GM19328 (cell line): ENCODE data around the gene CENPU.

ENCODE experiments used
- ATAC-seq: cut with Tn5 transposase; IDR thresholded peaks from one replicate; pipeline ENCODE4 v1.9.1; 2021; ENCODE audit warnings: mild to moderate bottlenecking, moderate library complexity; ENCODE audit not compliant: unreplicated experiment

Gene CENPU

DNA sequence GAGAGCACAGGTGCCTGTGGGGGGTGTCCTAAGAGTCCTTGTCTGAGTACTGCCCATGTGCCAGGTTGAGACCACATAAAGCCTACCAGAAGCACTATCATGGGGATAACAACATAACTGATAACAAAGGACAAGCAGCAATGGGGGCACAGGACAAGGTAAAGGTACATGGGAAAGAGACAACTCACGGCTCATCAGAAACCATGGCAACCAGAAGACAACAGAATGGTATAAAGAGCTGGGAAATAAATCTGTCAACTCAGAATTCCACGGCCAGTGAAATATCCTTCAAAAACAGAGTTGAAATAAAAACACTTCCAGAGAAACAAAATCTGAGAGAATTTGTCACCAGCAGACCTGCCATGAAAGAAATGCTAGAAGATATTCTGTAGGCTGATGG lies 20.0 kb downstream of the CENPU start:
- ATAC-seq, result no peak

DNA sequence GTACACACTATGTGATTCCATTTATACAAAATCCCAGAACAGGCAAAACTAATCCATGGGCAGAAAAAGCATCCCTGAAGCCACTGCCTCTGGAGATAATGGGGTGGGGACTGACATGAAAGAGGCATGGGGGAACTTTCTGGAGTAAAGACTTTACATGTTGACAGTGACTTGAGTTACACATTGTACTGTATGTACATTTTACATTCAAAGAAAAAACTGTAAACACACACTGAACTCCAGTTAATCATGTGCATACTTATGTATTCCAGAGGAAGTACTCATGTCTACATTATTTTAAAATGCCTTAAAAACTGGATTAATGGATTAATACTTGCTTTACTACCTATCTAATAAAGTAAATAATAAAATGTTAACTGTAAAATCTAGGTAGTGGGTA lies 21.6 kb downstream of the CENPU start:
- ATAC-seq, result no peak

DNA sequence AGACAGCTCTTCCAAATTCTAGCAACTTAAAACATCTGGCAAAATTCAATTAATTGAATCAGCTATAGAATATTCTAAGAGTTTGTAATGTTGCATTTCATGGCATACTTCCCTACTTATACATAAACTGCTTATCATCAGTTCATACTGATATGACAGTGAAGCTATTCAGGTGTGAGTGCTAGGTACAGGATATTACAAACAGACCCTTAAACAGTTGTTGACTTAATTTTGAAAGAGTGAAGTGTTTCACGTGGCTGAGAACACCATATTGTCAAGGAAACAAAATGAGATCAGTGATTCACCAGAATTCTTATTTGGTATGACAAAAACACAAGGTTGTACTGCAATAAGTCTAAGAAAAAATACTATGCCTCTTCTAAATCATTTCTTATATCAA lies 27.4 kb downstream of the CENPU start:
- no peak for ATAC-seq

DNA sequence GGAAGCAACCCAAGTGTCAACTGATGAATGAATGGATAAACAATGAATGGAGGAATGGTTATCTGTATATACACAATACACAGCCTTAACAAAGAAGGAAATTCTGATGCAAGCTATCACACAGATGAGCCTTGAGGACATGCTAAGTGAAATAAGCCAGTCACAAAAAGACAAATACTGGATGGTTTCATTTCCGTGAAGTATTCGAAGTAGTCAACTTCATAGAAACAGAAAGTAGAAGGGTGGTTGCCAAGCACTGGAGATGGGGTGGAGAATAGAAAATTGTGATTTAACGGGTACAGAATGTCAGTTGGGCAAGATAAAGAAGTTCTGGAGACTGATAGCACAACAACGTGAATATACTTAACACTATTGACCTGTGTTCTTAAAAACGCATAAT lies 28.2 kb downstream of the CENPU start:
- no peak for ATAC-seq

DNA sequence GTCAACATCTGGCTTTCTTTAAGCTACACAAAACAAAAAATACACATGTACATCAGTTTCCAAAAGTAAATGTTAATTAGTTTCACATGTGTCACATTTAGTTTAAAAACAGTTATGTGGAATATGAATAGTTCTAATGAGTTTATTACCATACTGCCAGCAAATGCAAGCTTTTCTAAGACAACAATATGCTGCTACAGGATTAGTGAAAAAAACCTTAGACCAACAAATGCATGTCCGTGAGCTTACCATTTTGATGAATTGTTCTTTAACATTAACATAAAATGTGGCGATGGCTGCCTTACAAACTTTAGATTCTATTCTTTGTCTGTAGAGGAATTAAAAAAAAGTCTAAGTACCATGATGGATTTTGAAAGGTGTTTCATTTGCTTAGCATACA lies 31.8 kb downstream of the CENPU start:
- ATAC-seq, result no peak

DNA sequence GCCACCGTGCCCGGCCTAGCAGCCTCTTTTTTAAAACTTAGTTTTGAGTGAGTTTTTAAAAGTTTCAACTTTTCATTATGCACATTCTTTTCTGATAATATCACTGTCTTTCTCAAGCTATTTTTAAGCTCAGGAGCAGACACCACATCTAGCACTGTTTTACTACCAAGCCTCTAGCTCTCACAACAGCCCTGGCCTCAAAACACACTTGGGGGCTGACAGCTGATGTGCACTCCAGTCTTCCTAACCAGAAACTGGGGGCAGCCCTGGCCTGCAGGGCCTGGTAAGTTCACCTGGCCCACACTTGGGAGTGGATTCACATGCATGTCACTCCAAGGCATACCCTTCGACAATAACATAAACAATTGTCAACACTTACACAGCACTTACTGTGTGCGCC lies 34.0 kb downstream of the CENPU start:
- ATAC-seq, result no peak

DNA sequence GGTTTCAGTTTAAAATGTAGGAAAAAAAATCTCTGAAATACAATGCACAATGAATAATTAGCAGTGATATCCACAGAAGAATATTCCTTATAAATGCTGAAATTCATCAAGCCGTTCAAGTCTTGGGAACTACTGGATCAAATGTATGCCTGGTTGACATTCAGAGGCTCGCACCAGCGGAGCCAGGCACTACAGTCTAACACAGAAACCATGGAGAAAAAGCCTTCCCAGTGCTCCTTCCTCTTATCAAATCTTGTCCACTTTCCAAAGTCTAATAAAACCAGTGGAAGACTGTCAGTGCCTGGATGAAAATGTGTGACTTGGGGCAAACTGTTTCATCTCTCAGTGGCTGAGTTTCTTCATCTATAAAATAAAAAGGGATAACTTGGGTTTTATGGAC lies 35.9 kb downstream of the CENPU start:
- ATAC-seq, result no peak

DNA sequence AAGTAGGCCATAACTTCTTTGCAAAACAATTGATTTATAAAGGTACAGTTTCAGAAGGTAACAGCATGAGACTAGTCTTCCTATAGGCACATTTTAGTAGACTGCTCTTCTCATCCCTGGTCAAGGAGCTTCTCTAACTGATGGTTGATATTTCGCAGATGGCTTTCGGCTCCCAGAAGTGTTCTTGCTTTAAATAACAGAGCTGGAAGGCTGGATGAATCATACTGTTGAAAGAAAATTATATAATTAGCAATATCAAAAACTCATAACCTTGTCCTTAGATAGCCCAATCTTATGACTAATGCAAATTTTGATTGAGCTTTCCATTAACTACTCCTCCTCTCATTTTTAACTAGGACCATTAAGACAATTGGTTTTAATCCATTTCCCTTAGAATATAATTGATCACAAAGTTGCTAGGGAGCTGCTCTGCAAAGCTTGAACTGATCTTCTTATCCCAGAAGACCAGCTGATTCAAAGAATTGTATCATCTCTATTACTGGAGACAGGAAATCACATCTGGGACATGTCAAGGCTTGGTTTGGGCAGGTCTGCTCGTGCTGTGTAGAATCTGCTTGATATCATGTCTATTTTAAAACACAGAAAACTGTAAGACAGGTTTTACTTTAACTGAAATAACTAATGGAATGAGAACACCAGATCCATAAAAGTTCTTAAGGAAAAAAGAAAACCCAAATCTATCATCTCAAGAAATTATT lies 38.6 kb downstream of the CENPU start:
- no peak for ATAC-seq

DNA sequence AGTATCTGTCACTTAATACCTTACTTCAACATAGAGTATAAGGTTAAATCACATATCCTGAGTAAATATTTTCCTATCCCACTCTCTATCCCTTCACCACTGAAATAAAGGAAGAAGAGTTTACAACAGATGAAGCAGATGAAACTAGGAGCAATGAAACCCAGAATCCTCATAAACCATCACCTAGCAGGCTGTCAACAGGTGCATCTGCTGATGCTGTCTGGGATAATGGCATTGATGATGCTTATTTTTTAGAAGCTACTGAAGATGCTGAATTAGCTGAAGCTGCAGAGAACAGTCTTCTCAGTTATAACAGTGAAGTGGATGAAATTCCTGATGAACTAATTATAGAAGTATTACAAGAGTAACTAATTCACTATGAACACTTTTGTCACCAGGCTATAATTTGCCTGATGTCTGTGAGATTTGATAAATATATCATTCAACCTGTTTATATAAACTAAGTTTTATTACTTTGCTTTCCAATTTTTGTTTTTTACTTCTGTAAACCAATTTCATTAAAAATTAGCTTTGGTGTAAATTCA lies 39.4 kb downstream of the CENPU start:
- no peak for ATAC-seq

DNA sequence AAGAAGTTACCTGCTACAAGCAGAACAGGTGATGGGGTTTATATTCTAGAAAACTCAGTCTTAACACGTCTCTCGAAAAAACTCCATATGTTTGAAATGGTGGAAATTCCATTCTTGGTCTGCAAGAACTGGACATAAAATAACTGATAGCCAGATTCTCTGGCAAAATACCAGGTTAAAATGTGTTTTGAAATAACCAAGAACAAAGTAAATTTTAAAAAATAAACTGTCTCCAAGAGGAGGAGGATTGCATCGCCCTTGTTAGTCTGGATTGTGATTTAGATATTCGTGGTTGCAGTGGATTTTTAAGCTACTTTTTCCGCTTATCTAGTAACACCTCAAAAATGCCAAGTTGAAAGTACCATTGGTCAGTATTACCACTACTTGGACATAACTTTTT lies 40.8 kb downstream of the CENPU start:
- no peak for ATAC-seq

DNA sequence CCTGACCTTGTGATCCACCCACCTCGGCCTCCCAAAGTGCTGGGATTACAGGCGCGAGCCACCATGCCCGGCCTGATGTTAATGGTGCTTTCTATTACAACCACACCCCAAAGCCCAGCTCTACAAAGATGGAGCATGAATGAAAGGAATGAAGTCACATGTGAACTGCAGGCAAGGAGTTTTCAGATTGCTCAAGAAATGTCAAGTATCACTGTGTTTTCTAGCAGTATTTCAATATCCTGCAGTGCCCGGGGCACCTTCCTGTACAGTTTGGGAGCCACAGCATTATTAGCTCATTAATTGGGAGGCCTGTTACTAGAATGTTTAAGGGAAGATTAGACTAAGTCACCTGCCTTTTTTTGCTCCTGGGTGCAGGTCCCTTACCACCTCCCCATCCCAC lies 44.2 kb downstream of the CENPU start:
- ATAC-seq, result no peak

DNA sequence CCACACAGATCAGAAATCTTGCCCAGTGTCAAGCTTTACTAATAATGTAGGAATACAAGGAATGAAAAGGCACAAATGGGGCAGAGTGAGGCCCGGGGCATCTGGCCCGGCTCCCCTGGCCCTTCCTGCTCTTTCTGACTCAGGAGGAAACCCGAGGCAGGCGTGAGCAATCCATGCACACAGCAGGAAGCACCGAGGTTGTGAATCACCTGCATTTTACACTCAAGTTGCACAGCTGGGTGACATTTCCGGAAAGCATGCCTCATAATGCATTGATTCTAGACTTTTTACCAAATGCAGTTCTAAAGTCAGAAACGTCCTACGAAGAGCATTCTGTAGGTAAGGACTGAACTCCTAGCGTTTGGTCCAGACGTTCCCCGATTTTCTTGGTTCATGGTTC lies 45.4 kb downstream of the CENPU start:
- ATAC-seq, result no peak

DNA sequence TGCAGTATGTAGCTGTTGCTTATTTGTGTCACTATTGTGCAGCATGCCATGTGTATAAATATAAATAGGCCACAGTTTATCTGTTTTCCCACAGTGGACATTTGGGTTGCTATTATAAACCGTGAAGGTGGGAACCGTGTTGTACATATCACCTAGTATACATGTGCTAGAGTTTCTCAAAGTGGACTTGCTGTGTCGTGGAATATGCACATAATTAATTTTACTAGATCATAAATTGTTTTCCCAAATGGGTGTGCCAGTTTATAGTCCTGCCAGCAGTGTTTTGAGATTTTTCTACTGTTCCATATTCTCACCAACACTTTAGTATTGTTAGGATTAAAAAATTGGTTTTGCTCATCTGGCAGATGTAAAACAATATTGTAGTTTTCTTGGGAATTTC lies 45.9 kb downstream of the CENPU start:
- ATAC-seq, result no peak

DNA sequence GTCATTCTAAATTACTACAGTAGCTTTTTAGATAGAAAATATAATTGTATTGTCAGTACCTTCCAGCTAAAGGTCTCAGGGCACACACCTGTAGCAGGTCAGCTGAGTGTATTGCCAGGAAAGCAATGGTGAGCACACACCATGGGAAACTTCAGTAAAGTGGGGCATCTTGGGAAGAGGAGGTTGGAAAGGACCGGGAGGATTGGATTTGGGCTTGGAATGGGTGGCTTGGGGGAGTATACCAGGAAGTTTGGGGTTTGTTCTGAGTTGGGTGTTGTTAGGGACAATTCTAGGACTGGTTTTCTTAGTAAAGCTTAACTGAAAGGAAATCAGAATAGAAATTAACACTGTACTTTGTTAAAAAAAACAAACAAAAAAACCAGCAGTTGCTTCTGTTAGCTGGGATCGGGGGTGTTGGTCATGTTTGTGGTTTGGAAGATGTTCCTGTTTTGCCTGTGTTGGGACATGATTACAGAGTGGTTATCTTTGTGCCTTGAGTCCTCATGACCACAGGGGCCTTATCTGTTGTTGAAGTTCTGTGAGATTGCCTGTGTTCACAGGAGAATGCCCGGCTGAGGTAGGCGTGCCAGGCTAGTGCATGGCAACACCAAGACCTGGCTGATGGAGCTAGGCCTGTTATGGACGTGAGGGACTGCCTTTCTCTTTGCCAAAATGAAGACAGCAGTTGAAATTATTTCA lies 49.3 kb downstream of the CENPU start:
- ATAC-seq, result no peak

DNA sequence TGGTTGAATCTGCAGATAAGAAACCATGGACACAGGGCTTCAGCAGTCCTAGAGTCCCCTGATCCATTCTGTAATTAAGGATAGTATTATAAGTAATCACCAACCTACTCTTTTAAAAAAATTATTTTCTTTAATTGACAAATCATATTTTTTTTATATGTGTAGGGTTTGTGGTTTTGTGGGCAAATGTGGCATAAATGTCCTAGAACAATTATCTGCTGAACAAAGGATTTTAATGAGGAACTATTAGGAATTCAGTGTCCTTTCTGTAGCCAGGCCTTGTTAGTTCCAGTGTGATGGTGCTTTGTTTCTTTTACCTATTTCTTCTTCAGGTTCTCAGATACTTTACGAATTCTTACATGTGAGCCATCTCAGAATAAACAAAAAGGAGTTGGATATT lies 52.0 kb downstream of the CENPU start:
- no peak for ATAC-seq

DNA sequence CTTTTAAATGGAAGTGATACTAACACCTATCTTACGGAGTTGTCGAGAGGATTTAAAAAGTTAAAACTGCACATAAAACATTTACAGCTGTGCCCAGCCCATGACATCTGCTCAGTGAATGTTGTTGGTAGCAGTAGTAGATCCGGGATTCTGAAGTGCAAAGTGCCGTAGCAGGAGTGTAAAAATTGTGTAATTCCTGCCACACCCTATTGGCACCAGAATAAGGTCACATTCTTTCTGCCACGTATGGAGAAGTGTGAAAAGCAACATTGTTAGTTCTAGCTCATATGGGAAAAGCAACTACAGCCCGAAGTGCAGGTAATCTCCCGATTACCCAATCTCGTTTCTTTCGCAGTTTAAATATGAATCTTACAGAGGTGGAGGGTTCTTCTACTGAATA lies 53.2 kb downstream of the CENPU start:
- ATAC-seq, result no peak

DNA sequence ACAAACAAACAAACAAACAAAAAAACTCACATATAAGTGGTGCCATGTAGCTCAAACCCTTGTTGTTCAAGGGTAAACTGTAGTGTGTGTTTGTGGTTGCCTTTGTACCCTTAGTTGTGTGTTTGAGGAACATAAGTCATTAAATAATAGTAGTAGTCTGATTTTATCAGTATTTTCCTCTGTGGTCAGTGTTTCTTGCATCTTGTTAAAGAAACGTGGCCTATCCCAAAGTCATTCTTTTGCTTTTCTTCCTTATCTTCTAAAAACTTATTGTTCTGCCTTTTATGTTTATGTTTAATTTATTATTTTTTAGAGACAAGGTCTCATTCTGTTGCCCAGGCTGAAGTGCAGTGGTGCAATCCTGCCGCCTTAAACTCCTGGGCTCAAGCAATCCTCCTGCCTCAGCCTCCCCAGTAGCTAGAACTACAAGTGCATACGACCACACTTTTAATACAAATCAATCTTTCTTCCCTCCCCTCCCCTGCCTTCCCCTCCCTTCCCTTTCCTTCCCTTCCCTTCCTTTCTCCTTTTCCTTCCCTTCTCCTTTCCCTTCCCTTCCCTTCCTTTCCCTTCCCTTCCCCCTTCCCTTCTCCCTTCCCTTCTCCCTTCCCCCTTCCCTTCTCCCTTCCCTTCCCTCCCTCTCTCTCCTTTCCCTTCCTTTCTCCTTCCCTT lies 57.9 kb downstream of the CENPU start:
- ATAC-seq, result no peak

DNA sequence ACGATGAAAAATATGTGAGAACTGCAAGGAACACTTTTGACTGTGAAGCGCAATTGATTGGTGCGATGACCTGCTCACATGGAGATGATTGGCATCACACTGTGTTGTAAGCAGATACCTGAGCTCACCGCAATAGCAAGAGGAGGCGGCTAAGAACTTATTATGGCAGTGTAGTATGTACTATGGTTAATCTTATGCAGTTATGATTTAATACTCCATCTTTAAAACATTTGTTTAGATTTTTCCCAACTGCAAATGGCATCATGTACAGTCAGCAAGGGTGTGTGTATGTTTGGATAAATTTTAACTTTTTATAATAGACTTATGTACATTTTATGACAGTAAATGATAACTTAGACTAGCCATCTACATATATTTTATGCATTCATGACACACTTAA lies 58.9 kb downstream of the CENPU start:
- ATAC-seq, result no peak

DNA sequence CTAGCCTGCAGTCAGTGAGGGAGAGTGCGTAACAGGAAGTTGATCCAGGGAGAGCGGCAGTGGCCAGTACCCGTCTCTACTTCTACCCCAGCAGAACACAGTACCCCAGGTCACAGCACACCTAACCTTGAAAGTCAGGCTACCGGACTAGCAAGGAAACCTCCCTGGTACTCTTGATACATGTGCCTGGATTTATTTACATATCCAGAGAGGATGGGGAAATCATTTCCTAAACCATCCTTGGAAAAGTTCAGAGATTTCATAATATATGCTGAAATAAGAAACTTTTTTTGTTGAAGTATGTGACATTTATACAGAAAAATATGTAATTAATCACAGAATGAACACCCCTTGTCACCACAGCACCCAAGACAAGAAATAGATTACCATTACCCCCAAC lies 59.9 kb downstream of the CENPU start:
- no peak for ATAC-seq

DNA sequence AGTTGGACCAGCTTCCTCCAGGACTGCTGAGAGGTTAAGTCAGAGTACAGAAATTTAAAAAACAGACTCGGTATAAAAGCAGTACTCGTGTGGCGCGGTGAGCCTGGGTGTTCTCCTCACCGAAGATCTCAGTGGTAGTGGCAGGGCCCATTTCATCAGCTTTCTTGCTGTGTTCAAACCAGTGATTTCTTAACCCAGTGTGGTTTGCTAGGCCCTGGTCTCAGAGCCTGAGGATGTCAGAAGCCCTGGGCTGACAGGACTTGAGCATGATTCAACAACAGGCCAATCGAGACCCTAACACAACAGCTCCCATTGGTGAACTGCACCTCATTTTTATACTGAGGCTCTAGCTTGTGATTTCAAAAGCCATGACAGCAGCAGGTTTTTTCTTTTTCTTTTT lies 61.2 kb downstream of the CENPU start:
- no peak for ATAC-seq

DNA sequence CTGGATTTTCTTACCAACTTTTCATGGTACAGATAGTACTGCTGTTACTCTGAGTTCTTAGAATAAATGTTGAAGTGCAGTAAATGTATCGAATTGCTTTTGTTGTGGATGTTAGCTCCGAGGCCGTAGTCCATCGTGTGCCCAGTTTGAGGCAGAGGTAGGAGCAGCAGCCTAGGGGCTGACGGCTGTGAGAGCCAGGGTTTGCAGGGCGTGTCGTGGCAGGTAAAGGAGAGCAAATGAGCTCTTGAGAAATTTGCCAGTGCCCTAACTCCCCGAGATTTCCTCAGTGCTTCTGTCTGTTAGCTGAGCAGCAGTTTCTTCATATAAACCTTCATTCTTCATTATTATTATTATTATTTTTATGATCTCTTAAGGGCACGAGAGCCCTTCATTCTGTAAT lies 62.8 kb downstream of the CENPU start:
- no peak for ATAC-seq

DNA sequence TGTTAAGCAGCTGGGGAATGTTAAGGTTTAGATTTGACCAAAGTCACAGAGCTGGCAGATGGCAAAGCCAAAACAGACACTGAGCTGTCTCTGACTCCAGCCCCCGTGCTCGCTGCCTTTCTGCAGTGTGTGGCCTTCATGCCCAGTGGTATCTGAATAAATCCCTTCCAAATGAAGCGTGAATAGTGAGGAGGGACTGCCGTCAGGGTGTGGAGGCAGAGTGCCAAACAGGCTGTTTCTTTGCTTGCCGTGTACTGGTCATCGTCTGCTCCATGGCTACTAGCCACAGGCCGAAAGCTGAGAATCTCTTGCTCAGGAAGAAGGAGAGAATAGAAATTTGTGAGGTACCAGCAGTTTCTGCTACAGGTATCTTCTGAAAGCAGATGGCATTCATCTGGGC lies 64.6 kb downstream of the CENPU start:
- no peak for ATAC-seq
